GM18867 (cell line): ENCODE measurements around the gene AGRP.
A peak's percentile ranks its signal among the peaks of the same experiment; 100 is the strongest.
"Not testable (repeated sequence)": the region's sequence is repeated elsewhere in the genome, so short reads cannot be mapped to it uniquely, and the experiment has no call there.

Source experiments
- ATAC-seq: cut with Tn5 transposase; IDR thresholded peaks from one replicate; pipeline ENCODE4 v1.9.1; 2021; ENCODE audit warnings: mild to moderate bottlenecking, moderate library complexity; ENCODE audit not compliant: unreplicated experiment

The AGRP gene

GRCh38 chr16:67483150-67483549 is at the start of gene AGRP:
TSS of gene AGRP (minus strand) at chr16:67483547. CDS start at chr16:67483398, 149 bp downstream.
- no peak for ATAC-seq

- no peak for ATAC-seq
Measured at GRCh38 chr16:67531247-67531646, 47.9 kb upstream of the AGRP start.

- no peak for ATAC-seq
Measured at GRCh38 chr16:67530013-67530939, 46.9 kb upstream of the AGRP start.

- ATAC-seq: no peak
Measured at GRCh38 chr16:67529582-67530012, 46.2 kb upstream of the AGRP start.

GRCh38 chr16:67528870-67529581 is 45.7 kb upstream of the AGRP start:
- ATAC-seq: no peak

GRCh38 chr16:67528222-67528869 is 45.0 kb upstream of the AGRP start, which contains the start of gene RIPOR1:
TSS of gene RIPOR1 (plus strand) at chr16:67528829. CDS start at chr16:67538447, 9,618 bp downstream.
- no peak for ATAC-seq

- no peak for ATAC-seq
Measured at GRCh38 chr16:67526149-67526791, 42.9 kb upstream of the AGRP start.

- no peak for ATAC-seq
Measured at GRCh38 chr16:67525176-67525860, 42.0 kb upstream of the AGRP start.

GRCh38 chr16:67521095-67521804 is 37.9 kb upstream of the AGRP start:
- ATAC-seq: peak; percentile 65

GRCh38 chr16:67519242-67519641 is 35.9 kb upstream of the AGRP start:
- ATAC-seq: no peak

- ATAC-seq: no peak
Measured at GRCh38 chr16:67518676-67519075, 35.3 kb upstream of the AGRP start.

- ATAC-seq: peak; percentile 48
Measured at GRCh38 chr16:67517661-67518423, 34.5 kb upstream of the AGRP start.

- no peak for ATAC-seq
Measured at GRCh38 chr16:67517155-67517445, 33.8 kb upstream of the AGRP start.

GRCh38 chr16:67516296-67517154 is 33.2 kb upstream of the AGRP start:
- ATAC-seq: no peak

- ATAC-seq: no peak
Measured at GRCh38 chr16:67514382-67514828, 31.1 kb upstream of the AGRP start.

GRCh38 chr16:67513892-67514291 is 30.5 kb upstream of the AGRP start:
- ATAC-seq: not testable (repeated sequence)

GRCh38 chr16:67509016-67509415 is 25.7 kb upstream of the AGRP start:
- ATAC-seq: no peak

- ATAC-seq: no peak
Measured at GRCh38 chr16:67506468-67506867, 23.1 kb upstream of the AGRP start.
